ENCODE results near the gene NLGN4X.
"Not testable (repeated sequence)": the region's sequence is repeated elsewhere in the genome, so short reads cannot be mapped to it uniquely, and the experiment has no call there.

Gene NLGN4X

DNA sequence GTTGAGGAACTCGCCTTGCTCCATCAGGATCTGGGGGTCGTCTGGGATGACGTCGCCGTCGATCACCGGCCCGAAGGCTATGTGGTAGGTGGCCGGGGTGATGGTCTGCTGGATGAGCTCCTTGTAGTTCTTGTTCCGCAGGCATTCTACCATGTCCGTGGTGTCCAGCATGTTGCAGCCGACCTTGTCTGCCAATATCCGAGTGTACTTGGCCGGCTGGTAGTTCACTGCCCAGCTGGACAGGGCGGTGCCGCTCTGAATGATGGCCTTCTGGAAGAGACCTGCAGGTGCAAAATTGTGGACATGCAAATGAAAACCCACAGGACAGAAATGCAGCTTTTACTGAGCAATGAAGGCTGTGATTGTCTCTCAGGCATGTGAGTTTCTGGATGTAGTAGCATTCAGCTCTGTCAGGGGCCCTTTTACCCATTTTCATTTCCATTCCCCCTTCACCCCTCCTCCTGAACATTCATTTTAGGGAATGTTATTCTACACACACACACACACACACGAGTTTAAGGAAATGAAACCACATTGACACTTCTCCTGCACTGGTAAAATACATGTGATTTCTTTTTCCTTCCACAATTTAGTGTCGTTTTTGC lies 325.0 kb downstream of the NLGN4X start:
- not testable (repeated sequence) for H3K9me3 ChIP-seq (ENCODE audit: control insufficient read depth, low read length); H3K4me3 ChIP-seq (ENCODE audit: insufficient read depth, low read depth, low read length); H3K4me1 ChIP-seq (ENCODE audit: control insufficient read depth, insufficient read depth, low read length); H3K27ac ChIP-seq (ENCODE audit: insufficient read depth, low read depth, low read length, poor library complexity, severe bottlenecking); H3K27me3 ChIP-seq (ENCODE audit: control insufficient read depth, insufficient read depth, low read length, poor library complexity, severe bottlenecking); H3K36me3 ChIP-seq (ENCODE audit: control insufficient read depth, insufficient read depth, low read length)
- whole genome bisulfite sequencing, 2 experiments, result 97% methylated on average over 16 to 18 of the region's 18 CpGs

- 97 to 98% methylated on average over 9 of the region's 9 CpGs for WGBS, 2 experiments
- no peaks in the 10 kb centered on the region for H3K9me3 ChIP-seq (ENCODE audit: control insufficient read depth, low read length)
- H3K4me3 ChIP-seq (ENCODE audit: insufficient read depth, low read depth, low read length), result no peak overlapping the region
- H3K27me3 ChIP-seq (ENCODE audit: control insufficient read depth, insufficient read depth, low read length, poor library complexity, severe bottlenecking), result no peaks in the 10 kb centered on the region
- no peak overlapping the region for H3K27ac ChIP-seq (ENCODE audit: insufficient read depth, low read depth, low read length, poor library complexity, severe bottlenecking)
- no peaks in the 10 kb centered on the region for H3K36me3 ChIP-seq (ENCODE audit: control insufficient read depth, insufficient read depth, low read length)
- H3K4me1 ChIP-seq (ENCODE audit: control insufficient read depth, insufficient read depth, low read length), result no peaks in the 10 kb centered on the region
Observed at GRCh38 chrX:5898463-5898862, 330.2 kb downstream of the NLGN4X start.

DNA sequence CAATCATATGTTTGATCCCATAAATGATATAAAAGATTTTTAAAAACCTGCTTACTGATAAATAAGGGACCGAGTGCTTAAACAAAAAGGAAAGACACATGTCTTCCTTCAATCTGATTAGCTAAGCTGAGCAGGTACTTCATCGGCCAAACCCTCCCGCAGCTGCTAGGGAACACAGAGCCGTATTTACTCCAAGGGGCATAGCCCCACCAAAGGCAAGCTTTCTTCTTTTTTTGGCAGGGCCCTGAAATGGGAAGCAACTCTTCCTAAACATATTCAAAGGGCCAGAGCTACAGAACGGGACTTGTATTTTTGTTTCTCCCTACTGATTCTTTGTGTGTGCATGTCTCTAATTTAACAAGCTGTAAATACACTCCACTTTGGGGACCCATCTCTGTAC lies 337.3 kb downstream of the NLGN4X start:
- H3K27ac ChIP-seq (ENCODE audit: insufficient read depth, low read depth, low read length, poor library complexity, severe bottlenecking), result no peak overlapping the region
- H3K27me3 ChIP-seq (ENCODE audit: control insufficient read depth, insufficient read depth, low read length, poor library complexity, severe bottlenecking), result no peaks in the 10 kb centered on the region
- no peak overlapping the region for H3K4me3 ChIP-seq (ENCODE audit: insufficient read depth, low read depth, low read length)
- H3K4me1 ChIP-seq (ENCODE audit: control insufficient read depth, insufficient read depth, low read length), result no peaks in the 10 kb centered on the region
- WGBS, 2 experiments, result 84 to 92% methylated on average over 5 of the region's 5 CpGs
- H3K9me3 ChIP-seq (ENCODE audit: control insufficient read depth, low read length), result no peaks in the 10 kb centered on the region
- no peaks in the 10 kb centered on the region for H3K36me3 ChIP-seq (ENCODE audit: control insufficient read depth, insufficient read depth, low read length)

- Histone ChIP-seq H3K27me3 (ENCODE audit: control insufficient read depth, insufficient read depth, low read length, poor library complexity, severe bottlenecking) (no peaks in the 10 kb centered on the region), H3K4me1 (ENCODE audit: control insufficient read depth, insufficient read depth, low read length) (no peaks in the 10 kb centered on the region), H3K27ac (ENCODE audit: insufficient read depth, low read depth, low read length, poor library complexity, severe bottlenecking) (no peak overlapping the region), H3K9me3 (ENCODE audit: control insufficient read depth, low read length) (no peaks in the 10 kb centered on the region), H3K4me3 (ENCODE audit: insufficient read depth, low read depth, low read length) (no peak overlapping the region), H3K36me3 (ENCODE audit: control insufficient read depth, insufficient read depth, low read length) (no peaks in the 10 kb centered on the region)
- WGBS, 2 experiments, result 50 to 53% methylated on average over 4 to 9 of the region's 12 CpGs
Observed at GRCh38 chrX:5876984-5877596, 351.6 kb downstream of the NLGN4X start.

- Histone ChIP-seq H3K4me1 (ENCODE audit: control insufficient read depth, insufficient read depth, low read length) (no peaks in the 10 kb centered on the region), H3K4me3 (ENCODE audit: insufficient read depth, low read depth, low read length) (no peak overlapping the region), H3K27me3 (ENCODE audit: control insufficient read depth, insufficient read depth, low read length, poor library complexity, severe bottlenecking) (no peaks in the 10 kb centered on the region), H3K36me3 (ENCODE audit: control insufficient read depth, insufficient read depth, low read length) (no peaks in the 10 kb centered on the region), H3K27ac (ENCODE audit: insufficient read depth, low read depth, low read length, poor library complexity, severe bottlenecking) (no peak overlapping the region), H3K9me3 (ENCODE audit: control insufficient read depth, low read length) (no peaks in the 10 kb centered on the region)
- WGBS, 2 experiments, result 88 to 92% methylated on average over 3 of the region's 3 CpGs
Observed at GRCh38 chrX:5870238-5870637, 358.4 kb downstream of the NLGN4X start.

- Histone ChIP-seq H3K27ac (ENCODE audit: insufficient read depth, low read depth, low read length, poor library complexity, severe bottlenecking) (no peak overlapping the region), H3K9me3 (ENCODE audit: control insufficient read depth, low read length) (no peaks in the 10 kb centered on the region), H3K4me3 (ENCODE audit: insufficient read depth, low read depth, low read length) (no peak overlapping the region), H3K36me3 (ENCODE audit: control insufficient read depth, insufficient read depth, low read length) (no peaks in the 10 kb centered on the region), H3K27me3 (ENCODE audit: control insufficient read depth, insufficient read depth, low read length, poor library complexity, severe bottlenecking) (no peaks in the 10 kb centered on the region), H3K4me1 (ENCODE audit: control insufficient read depth, insufficient read depth, low read length) (no peaks in the 10 kb centered on the region)
- 96 to 97% methylated on average over 6 to 7 of the region's 7 CpGs for WGBS, 2 experiments
Observed at GRCh38 chrX:5869786-5870185, 358.9 kb downstream of the NLGN4X start.

DNA sequence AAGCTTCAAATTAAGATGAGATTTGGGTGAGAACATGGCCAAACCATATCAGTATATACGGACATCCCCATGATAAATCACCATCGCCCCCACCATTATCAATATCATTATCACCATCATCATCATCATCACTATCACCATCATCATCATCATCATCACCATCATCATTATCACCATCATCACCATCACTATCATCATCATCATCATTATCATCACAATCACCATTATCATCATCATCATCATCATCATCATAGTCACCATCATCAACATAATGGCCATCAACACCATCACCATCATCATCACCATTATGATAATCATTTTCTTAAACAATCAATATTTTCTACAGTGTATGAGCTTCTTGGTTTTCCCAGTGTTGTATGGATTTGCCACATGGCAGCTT lies 360.9 kb downstream of the NLGN4X start:
- Histone ChIP-seq H3K36me3 (ENCODE audit: control insufficient read depth, insufficient read depth, low read length) (no peaks in the 10 kb centered on the region), H3K9me3 (ENCODE audit: control insufficient read depth, low read length) (no peaks in the 10 kb centered on the region), H3K4me3 (ENCODE audit: insufficient read depth, low read depth, low read length) (no peak overlapping the region), H3K27ac (ENCODE audit: insufficient read depth, low read depth, low read length, poor library complexity, severe bottlenecking) (no peak overlapping the region), H3K4me1 (ENCODE audit: control insufficient read depth, insufficient read depth, low read length) (no peaks in the 10 kb centered on the region), H3K27me3 (ENCODE audit: control insufficient read depth, insufficient read depth, low read length, poor library complexity, severe bottlenecking) (no peaks in the 10 kb centered on the region)
- 94% methylated on average over 2 of the region's 2 CpGs for WGBS, 2 experiments

DNA sequence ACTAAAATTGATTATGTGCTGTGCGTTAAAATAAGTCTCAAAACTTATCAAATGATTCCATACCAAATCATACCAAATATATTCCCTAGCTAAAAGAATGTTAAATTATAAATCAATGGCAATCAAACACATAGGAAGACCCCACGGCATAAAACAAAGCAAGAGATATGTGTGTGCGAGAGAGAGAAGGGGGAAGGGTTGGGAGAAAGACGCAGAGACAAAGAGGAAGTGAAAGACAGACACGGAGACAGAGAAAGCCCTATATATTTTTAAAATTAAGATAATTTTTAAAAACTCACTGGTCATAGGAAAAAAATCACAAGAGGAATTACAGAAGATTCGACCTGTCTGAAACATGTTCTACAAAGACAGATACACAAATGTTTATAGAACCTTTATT lies 371.4 kb downstream of the NLGN4X start:
- Histone ChIP-seq H3K36me3 (ENCODE audit: control insufficient read depth, insufficient read depth, low read length) (no peaks in the 10 kb centered on the region), H3K27ac (ENCODE audit: insufficient read depth, low read depth, low read length, poor library complexity, severe bottlenecking) (no peak overlapping the region), H3K4me1 (ENCODE audit: control insufficient read depth, insufficient read depth, low read length) (no peaks in the 10 kb centered on the region), H3K27me3 (ENCODE audit: control insufficient read depth, insufficient read depth, low read length, poor library complexity, severe bottlenecking) (no peaks in the 10 kb centered on the region), H3K9me3 (ENCODE audit: control insufficient read depth, low read length) (no peaks in the 10 kb centered on the region), H3K4me3 (ENCODE audit: insufficient read depth, low read depth, low read length) (no peak overlapping the region)
- 87% methylated on average over 3 of the region's 6 CpGs; no CpG with 5 or more reads in 1 of the 2 experiments for WGBS, 2 experiments

- no peak overlapping the region for H3K27ac ChIP-seq (ENCODE audit: insufficient read depth, low read depth, low read length, poor library complexity, severe bottlenecking)
- H3K27me3 ChIP-seq (ENCODE audit: control insufficient read depth, insufficient read depth, low read length, poor library complexity, severe bottlenecking), result no peaks in the 10 kb centered on the region
- no peaks in the 10 kb centered on the region for H3K36me3 ChIP-seq (ENCODE audit: control insufficient read depth, insufficient read depth, low read length)
- 65 to 92% methylated on average over 2 of the region's 2 CpGs for WGBS, 2 experiments
- no peak overlapping the region for H3K4me3 ChIP-seq (ENCODE audit: insufficient read depth, low read depth, low read length)
- no peaks in the 10 kb centered on the region for H3K4me1 ChIP-seq (ENCODE audit: control insufficient read depth, insufficient read depth, low read length)
- no peaks in the 10 kb centered on the region for H3K9me3 ChIP-seq (ENCODE audit: control insufficient read depth, low read length)
Observed at GRCh38 chrX:5852941-5853340, 375.7 kb downstream of the NLGN4X start.

DNA sequence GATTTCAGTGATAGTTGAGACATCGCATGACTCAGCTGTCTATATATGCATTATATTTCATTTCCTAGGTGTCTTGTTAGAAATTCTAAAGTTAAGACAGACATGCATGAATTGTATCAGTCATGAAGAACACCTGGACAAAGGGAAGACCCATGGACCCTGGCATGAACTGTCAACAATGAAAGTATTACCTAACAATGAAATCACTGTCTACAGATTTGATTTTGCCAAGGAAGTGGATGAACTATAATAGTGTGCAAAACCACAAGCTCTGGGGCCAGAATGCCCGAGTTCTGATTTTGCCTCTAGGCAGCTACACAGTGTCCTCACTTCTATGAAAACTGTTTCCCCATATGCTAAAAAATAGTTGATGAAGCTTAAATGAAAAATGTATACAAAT lies 386.1 kb downstream of the NLGN4X start:
- Histone ChIP-seq H3K27me3 (ENCODE audit: control insufficient read depth, insufficient read depth, low read length, poor library complexity, severe bottlenecking) (no peaks in the 10 kb centered on the region), H3K9me3 (ENCODE audit: control insufficient read depth, low read length) (no peaks in the 10 kb centered on the region), H3K4me1 (ENCODE audit: control insufficient read depth, insufficient read depth, low read length) (no peaks in the 10 kb centered on the region), H3K4me3 (ENCODE audit: insufficient read depth, low read depth, low read length) (no peak overlapping the region), H3K27ac (ENCODE audit: insufficient read depth, low read depth, low read length, poor library complexity, severe bottlenecking) (no peak overlapping the region), H3K36me3 (ENCODE audit: control insufficient read depth, insufficient read depth, low read length) (no peaks in the 10 kb centered on the region)
- WGBS, 2 experiments, result 86% methylated on average over 1 of the region's 2 CpGs; no CpG with 5 or more reads in 1 of the 2 experiments

Data from ectodermal cell (in vitro differentiated cells).